NCI-H2227 (cell line): ENCODE results near the gene IRF3.
"Not testable (repeated sequence)": the region's sequence is repeated elsewhere in the genome, so short reads cannot be mapped to it uniquely, and the experiment has no call there.

ENCODE experiments used
- DNase-seq: peaks from one replicate; lab custom pipeline; 2025; ENCODE audit not compliant: unreplicated experiment; lab: John Stamatoyannopoulos, UW

IRF3 gene

DNA sequence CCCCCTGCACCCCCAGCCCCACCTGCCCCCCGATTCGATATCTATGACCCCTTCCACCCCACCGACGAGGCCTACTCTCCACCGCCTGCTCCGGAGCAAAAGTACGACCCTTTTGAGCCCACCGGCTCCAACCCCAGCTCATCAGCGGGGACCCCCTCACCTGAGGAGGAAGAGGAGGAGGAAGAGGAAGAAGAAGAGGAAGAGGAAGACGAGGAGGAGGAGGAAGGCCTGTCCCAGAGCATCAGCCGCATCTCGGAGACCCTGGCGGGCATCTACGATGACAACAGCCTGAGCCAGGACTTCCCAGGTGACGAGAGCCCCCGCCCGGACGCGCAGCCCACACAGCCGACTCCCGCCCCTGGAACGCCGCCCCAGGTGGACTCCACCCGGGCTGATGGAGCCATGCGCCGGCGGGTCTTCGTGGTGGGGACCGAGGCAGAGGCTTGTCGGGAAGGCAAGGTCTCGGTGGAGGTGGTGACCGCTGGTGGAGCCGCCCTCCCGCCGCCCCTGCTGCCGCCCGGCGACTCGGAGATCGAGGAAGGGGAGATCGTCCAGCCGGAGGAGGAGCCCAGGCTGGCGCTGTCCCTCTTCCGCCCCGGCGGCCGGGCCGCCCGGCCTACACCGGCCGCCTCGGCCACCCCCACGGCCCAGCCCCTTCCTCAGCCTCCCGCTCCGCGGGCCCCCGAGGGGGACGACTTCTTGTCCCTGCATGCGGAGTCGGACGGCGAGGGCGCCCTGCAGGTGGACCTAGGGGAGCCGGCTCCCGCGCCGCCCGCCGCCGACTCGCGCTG is 14.4 kb downstream of the IRF3 start:
- no peak for DNase-seq

- no peak for DNase-seq
Observed at GRCh38 chr19:49646586-49646985, 19.1 kb downstream of the IRF3 start.

DNA sequence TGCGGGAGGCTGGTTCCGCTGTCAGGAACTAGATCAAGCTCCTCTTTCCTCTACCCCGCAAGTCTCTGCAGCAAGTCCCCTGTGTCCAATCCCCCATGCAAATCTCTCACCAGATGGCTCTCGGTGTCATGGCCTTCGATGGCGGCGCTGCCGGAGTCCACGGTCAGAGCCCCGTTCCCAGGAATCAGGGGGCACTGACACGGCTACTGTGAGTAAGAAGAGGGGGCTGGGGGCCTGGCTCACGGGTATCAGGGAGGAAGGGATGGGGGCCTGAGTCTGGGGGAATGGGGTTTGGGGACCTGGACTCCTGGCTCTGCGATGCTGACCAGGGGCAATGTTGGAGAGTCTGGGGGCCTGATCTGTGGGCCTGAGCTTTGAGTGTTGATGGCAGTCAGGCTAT is 19.7 kb downstream of the IRF3 start:
- DNase-seq: no peak

GRCh38 chr19:49645592-49645991 is 20.1 kb downstream of the IRF3 start:
- no peak for DNase-seq

DNA sequence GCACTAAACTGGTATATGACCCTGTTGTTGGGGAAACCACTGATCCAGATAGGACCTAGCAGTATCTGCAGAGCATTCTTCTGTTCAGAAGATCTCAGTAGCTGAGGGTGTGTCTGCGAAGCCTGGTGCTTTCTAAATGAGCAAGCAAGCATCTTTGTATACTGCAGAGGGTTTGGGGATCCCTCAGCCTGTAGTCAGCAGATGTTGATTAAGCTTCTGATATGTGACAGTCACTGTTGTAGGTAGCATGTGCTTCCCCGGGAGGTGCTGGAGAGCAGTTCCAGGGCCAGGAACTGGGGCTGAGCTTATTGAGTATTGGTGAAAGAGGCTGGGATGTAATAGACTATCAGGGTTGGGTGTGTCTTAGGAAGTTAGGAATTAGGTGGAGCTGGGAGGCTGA is 22.2 kb downstream of the IRF3 start:
- DNase-seq: no peak

- peak; percentile 57 for DNase-seq
Observed at GRCh38 chr19:49642492-49643035, 23.1 kb downstream of the IRF3 start.

DNA sequence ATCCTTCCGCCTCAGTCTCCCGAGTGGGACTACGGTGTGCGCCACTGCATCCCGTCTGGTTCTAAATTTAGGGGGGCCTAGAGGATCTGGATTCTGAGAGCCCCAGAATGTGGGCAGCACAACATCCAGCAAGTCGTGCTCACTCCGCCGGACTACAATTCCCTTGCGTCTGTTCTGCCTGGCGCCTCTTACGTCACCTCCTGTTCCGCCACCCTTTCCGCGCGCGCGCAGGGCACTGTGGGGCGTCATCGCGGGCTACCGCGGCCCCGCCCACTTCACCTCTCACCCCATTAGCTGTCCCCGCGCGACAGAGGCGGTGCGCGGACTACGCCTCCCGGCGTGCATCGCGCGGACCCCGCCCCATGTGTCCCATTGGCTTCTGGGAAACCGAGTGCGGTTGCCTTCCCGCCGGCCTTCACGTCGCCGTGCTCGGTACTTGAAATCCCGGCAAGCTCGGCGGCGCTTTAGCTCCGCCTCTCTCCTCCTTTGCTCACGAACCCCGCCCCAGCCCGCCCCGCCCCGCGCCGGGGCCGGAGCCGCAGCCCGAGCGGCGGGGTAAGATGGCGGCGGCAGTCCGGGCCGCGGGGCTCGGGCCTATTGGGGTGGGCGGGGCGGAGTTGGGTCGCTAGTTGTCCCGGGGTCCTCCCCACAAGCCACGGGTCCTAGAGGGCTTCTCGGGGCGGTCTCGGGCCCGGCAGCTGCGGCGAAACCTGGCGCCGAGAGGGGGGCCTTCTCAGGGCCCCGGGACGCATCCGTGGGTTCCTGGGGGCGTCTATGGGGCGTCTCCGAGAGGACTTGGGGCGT is 23.8 kb downstream of the IRF3 start, which contains the start of gene SCAF1:
SCAF1 (plus strand) TSS at position 522 of the 804 bp plus-strand sequence. CDS start 2,818 bp downstream, outside the sequence.
- DNase-seq: peak; percentile 98

DNA sequence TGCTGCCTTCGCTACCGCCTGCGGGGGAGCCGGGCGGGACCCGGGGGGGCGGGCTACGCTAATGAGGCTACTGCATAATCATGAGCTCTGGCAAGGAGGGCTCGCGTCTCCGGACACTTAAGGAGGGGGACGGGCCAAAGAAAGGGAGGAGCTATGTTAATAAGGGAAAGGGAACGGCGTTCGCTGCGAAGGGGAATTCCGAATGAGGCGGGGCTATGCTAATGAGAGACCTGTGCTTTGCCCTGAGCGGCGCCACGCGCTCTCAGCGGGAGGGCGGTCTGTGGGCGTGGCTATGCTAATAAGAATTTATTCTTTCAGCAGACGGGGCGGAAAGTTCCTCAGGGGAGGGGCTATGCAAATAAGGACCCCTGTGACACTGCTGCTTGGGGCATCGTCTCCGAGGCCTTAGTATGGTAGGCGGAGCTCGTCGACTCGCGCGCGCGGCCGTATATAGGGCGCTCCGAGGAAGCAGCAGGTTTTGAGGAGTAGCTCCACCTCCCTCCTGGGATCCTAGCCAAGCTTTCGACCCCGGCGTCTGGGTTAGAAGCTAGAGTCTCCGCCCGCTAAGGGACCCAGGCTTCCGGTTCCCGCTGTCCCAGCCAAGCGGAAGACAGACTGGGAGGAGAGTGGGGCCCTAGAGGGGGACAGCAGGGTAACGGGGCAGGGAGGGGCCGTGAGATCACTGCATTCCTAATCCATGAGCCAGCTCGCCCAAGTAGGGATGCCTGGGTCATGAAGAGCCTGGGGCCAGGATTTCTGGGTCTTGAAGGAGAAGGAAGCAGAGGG is 25.4 kb downstream of the IRF3 start, which contains the start of gene RRAS:
RRAS (minus strand) TSS at position 31 of the 786 bp plus-strand sequence. CDS start 45 bp downstream, outside the sequence.
- DNase-seq: peak; percentile 98

DNA sequence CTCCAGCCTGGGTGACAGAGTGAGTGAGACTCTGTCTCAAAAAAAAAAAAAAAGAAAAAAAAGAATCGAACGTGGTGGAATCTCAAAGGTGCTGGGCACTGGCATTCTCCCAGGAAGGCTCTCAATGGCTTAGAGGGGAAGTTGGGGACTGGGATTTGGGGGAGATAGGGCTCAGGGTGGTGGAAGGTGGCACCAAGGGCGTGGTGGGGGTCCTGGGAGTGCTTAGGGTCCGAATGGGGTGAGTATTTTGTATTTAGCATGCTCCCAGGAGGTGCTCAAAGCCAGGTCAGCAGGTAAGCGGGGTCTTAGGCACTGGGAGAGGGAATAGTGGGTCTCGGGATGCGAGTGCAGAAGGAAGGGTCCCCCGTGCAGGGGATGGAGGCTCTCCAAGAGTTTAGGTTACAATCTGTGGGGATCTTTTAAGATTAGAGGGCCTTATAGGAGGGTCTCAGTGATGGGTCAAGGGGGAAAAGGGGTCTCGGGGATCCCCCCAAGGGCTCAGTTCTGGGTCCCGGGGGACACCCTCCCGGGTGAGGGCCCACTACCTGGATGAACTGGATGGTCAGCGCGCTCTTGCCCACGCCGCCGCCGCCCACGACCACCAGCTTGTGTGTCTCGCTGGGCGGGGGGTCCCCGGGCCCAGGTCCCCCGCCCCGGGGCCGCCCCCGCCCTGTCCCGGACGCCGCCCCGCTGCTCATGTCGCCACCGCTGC is 26.1 kb downstream of the IRF3 start:
- DNase-seq: no peak

DNA sequence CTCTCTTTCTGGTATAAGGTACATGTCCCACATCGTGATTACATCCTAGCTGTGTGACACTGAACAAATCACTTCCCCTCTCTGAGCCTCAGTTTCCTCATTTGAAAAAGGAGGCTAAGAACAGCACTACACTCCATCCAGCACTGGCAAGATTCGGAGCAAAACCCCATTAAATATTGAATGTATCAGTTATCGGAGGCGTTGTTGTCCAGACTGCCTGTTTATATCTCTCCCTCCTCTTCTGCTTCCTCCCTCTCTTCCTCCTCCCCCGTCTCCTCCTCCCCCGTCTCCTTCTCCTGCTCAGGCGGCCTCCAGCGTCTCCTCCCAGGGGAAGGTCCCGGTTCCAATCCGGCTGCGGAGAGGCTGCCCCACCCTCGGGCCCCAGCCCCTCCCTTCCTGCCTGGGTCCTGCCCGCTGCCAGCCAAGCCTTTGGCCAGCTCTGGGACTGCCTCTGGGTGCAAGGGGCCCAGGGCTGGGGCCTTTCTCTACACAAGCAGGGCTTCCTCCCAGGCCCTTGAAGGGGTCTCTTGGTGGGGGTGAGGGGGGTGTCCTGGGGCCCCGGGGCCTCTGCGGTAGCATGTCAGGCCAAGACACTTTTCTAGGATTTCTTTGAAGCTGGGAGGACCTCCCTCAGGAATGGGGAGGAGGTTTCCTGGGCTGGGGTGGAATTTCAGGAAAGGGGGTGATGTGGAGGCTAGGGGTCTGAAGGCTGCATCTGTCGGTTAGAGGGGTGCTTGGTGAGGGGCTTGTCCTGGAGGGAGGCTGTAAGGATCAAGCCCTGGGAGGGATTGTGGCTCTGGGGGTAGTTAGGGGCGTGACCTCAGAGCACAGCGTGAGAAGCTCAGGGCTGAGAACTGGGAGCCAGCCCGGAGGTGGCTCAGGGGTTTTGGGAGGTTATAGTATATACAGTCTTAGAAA is 27.6 kb downstream of the IRF3 start:
- DNase-seq: no peak

DNA sequence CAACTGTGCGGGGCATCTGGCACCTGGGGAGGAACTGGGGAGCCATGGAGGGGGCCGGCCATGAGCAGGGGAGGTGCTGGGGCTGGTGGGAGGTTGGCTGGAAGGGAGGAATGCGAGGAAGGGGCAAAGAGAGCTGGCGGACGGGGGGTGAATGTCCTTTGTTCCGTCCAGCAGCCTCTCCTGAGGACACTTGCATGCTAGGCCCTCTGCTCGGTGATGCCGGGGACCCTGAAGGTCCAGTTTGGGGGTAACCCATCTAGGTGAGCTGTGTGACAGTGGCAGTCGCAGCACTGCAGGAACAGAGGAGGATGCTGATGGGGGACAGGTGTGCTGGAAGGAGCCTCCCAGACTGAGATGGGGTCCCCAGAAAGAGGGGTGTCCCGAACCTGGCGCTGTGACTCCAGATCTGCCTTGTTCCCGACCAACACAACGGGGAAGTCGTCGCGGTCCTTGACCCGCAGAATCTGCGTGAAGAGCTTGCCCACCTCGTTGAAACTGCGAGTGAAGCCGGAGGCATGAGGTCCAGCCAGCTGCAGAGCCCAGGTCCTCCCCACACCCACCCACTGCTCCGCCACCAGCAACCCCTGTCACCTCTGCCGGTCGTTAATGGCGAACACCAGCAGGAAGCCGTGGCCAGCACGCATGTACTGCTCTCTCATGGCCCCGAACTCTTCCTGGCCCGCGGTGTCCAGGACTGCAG is 29.3 kb downstream of the IRF3 start:
- DNase-seq: no peak

DNA sequence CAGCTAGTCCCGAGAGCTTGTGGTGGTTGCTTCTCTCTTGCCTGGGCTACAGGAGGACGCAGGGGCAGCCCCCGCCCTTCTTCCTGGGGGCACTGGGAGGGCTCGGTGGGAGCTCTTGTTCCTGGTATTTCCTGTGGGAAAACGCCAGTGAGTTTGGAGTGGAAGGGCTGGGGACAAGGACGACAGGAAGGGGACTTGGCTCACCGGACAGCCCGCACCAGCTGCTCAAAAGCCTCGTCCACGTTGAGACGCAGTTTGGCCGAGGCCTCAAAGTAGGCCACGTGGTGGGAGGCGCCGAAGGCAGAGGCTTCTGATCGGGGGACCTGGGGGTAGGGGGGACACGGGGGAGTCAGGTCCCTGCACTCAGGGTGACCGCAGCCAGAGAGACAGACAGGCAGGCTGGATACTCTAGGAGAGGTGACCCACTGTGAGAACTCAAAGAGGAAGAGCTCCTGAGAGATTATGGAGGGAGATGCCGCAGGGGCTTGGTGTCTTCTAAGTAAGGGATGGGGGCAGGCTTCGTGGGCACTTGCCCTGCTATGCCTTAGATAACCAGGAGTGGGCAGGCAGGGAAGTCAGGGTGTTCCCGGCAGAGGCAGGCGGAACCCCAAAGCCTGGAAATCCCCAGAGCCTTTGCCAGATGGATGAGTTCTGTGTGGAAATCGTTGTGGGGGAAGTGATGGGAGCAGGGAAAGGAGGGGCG is 30.0 kb downstream of the IRF3 start:
- no peak for DNase-seq

- not testable (repeated sequence) for DNase-seq
Observed at GRCh38 chr19:49633273-49633672, 32.4 kb downstream of the IRF3 start.

DNA sequence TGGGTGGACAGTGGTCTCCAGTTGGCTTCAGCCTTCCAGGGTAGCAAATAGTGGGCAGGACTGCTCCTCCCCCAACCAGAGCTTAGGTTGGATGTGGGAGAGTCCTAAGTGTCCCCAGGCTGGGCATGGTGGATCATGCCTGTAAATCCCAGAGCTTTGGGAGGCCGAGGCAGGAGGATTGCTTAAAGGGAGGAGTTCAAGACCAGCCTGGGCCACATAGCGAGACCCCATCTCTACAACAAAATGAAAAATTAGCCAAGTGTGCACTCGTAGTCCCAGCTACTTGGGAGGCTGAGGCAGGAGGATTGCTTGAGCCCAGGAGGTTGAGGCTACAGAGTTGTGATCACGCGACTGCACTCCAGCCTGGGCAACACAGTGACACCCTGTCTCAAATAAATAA is 33.1 kb downstream of the IRF3 start:
- no peak for DNase-seq

GRCh38 chr19:49631610-49632192 is 34.0 kb downstream of the IRF3 start:
- DNase-seq: no peak

DNA sequence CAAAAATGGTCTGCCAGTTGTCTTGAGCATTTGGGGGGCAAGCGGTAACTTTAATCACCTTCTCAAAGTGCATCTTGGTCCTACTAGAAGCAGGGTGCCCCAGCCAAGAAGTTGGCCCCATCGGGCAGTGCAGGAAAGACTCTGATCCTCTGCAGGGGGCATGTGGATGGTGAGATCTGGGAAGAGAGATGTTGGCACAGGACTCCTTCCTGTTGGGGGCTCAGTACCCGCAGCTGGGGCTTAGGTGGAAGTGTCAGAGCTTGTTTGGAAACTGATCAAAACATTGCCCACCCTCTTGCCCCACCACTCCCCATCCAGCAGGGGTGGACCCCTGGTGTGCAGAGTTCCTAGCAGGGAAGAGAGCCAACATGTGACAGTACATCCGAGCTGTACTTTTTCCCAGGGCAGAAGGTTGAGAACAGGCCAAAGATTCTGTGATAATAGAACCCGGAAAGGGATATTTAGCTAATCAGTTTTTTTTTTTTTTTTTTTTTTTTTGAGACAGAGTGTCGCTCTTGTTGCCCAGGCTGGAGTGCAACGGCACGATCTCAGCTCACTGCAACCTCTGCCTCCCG is 34.6 kb downstream of the IRF3 start:
- DNase-seq: no peak

DNA sequence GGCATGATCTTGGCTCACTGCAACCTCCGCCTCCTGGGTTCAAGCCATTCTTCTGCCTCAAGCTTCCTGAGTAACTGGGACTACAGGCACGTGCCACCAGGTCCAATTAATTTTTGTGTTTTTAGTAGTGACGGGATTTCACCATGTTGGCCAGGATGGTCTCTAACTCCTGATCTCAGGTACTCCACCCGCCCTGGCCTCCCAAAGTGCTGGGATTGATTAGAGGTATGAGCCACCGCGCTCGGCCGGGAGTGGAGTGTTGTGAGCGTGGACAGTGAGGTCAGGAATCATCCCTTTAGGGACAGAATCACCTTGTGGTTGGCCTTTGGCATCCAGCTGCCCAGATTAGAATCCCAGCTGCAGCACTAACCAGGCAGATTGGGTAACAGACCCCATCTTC is 36.0 kb downstream of the IRF3 start:
- DNase-seq: no peak
